Measurements from ENCODE around the gene TBX18.
A peak's percentile ranks its signal among the peaks of the same experiment; 100 is the strongest.

TBX18 gene

GRCh38 chr6:84774157-84774984 is 10.0 kb upstream of the TBX18 start (continued):
- TF ChIP-seq ZBTB49 (tag by site-specific recombination; IDR thresholded peaks at IDR 0.05; ENCODE audit: low read depth) (no peak), ZNF184 (tag by site-specific recombination; IDR thresholded peaks at IDR 0.05) (no peak), KLF7 (tag by site-specific recombination; IDR thresholded peaks at IDR 0.05; ENCODE audit: borderline replicate concordance) (no peak), ZNF670 (tag by site-specific recombination; IDR thresholded peaks at IDR 0.05; ENCODE audit: low read depth) (no peak), ZNF530 (tag by site-specific recombination; IDR thresholded peaks at IDR 0.05; ENCODE audit: low read depth) (no peak), ZNF510 (tag by site-specific recombination; IDR thresholded peaks at IDR 0.05; ENCODE audit: insufficient replicate concordance) (no peak), ZNF10 (tag by site-specific recombination; IDR thresholded peaks at IDR 0.05) (no peak), ZNF19 (tag by site-specific recombination; IDR thresholded peaks at IDR 0.05; ENCODE audit: low read depth) (no peak), GFI1B (tag by site-specific recombination; IDR thresholded peaks at IDR 0.05) (no peak), ZBTB8A (tag by site-specific recombination; IDR thresholded peaks at IDR 0.05) (peak; percentile 99), PRDM2 (tag by site-specific recombination; IDR thresholded peaks at IDR 0.05; ENCODE audit: borderline replicate concordance) (no peak), ZNF324 (tag by site-specific recombination; IDR thresholded peaks at IDR 0.05) (no peak), ZNF76 (tag by site-specific recombination; IDR thresholded peaks at IDR 0.05; ENCODE audit: borderline replicate concordance, low read depth) (0 out of 2 replicates have a peak, but pooled peaks have one; percentile 27), KLF16 (tag by site-specific recombination; IDR thresholded peaks at IDR 0.05) (0 out of 2 replicates have a peak, but pooled peaks have one; percentile 18), ZNF398 (tag by site-specific recombination; IDR thresholded peaks at IDR 0.05) (peak; percentile 78), ZNF18 (tag by site-specific recombination; IDR thresholded peaks at IDR 0.05) (no peak), ZNF211 (tag by site-specific recombination; IDR thresholded peaks at IDR 0.05; ENCODE audit: low read depth) (no peak), ZNF112 (tag by site-specific recombination; IDR thresholded peaks at IDR 0.05) (no peak), ZNF280C (tag by site-specific recombination; IDR thresholded peaks at IDR 0.05) (no peak), ZNF777 (tag by site-specific recombination; IDR thresholded peaks at IDR 0.05; ENCODE audit: borderline replicate concordance) (peak; percentile 74; the same call in 1 of the 2 replicates), ZNF114 (tag by site-specific recombination; IDR thresholded peaks at IDR 0.05) (no peak), ZNF792 (tag by site-specific recombination; IDR thresholded peaks at IDR 0.05) (no peak), ZNF621 (tag by site-specific recombination; IDR thresholded peaks at IDR 0.05) (no peak), EGR2 (tag by site-specific recombination; IDR thresholded peaks at IDR 0.05; ENCODE audit: low read depth) (peak; percentile 52)
